ENCODE results near the gene GRAMD1B. TPM values are rescaled to one million over a fixed set of nuclear protein-coding genes. Genes with fewer than 3 reads are reported as not detected.

The GRAMD1B gene
- polyA plus RNA-seq, 2 of the 4 experiments (the other 2 are of a cell fraction) = 55.5 to 108 TPM

DNA sequence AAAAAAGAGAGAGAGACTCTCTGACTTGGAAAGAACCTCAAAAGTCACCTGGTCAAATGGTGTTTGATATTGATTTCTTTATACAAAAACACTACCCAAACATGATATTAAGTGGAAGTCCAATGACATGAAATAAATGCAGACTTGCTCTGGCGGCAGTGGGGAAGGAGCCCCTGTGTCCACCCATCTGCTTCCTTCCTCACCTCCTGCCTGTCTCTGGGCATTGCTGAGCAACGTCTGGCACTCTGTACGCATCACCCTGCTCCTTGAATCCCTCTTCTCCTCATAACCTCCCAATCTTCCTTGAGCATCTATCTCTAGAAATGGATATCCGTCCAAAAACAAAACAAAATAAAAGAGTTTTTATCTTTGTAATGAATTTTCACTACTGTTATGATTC lies 39.9 kb upstream of the GRAMD1B start:
- ChIA-PET POLR2A (no interaction called here), CTCF (interaction anchor here (0.6 kb wide), 2 partner anchors 15 to 17 kb away, joined by 4 read pairs; no protein-coding TSS in a partner anchor)
- H3K27ac ChIP-seq = no peak overlapping the region
- H3K4me1 ChIP-seq = no peaks in the 10 kb centered on the region
- ATAC-seq (no peak), DNase-seq (ENCODE audit: low read depth in 1 of 2, low spot score in 1 of 2) (no peak), FAIRE-seq (no peak)
- TF ChIP-seq KDM1A (IDR thresholded peaks at IDR 0.05; ENCODE audit: low read depth) = no peak
- TF ChIP-seq POLR2AphosphoS2 (conservative IDR thresholded peaks at IDR 0.05; ENCODE audit: low read length) = no peak
- TF ChIP-seq RCOR1 (IDR thresholded peaks at IDR 0.05; ENCODE audit: low read depth, low read length) = no peak
- no peak for TF ChIP-seq FOXS1 (CRISPR knock-in tag; IDR thresholded peaks at IDR 0.05)
- TF ChIP-seq CTCF (IDR thresholded peaks at IDR 0.05) = no peak
- no peak for TF ChIP-seq BHLHE40 (IDR thresholded peaks at IDR 0.05; ENCODE audit: low read depth, low read length)
- TF ChIP-seq EP300 (IDR thresholded peaks at IDR 0.05) = no peak
- TF ChIP-seq CBX8 (IDR thresholded peaks at IDR 0.05) = no peak
- no peak for TF ChIP-seq CHD4 (IDR thresholded peaks at IDR 0.05; ENCODE audit: borderline replicate concordance)
- TF ChIP-seq BCL3 (IDR thresholded peaks at IDR 0.05) = no peak
- no peak for TF ChIP-seq RAD21 (conservative IDR thresholded peaks at IDR 0.05 in 1 of 2, IDR thresholded peaks at IDR 0.05 in 1 of 2)
- no peak for TF ChIP-seq NFE2L2 (conservative IDR thresholded peaks at IDR 0.05; ENCODE audit: low read length)
- H3K4me2 ChIP-seq = no peak overlapping the region
- no peak overlapping the region for H3K4me3 ChIP-seq
- 68% methylated on average over 4 of the region's 4 CpGs for WGBS (ENCODE audit: missing lambda C conversion rate)
- no peaks in the 10 kb centered on the region for H3K9me3 ChIP-seq

- no peak for FAIRE-seq
- Histone ChIP-seq H3K4me3 (no peak overlapping the region), H3K27ac (no peak overlapping the region), H3K4me1 (no peaks in the 10 kb centered on the region), H3K9me3 (no peaks in the 10 kb centered on the region), H3K4me2 (no peak overlapping the region)
- 61% methylated on average over 6 of the region's 6 CpGs for WGBS (ENCODE audit: missing lambda C conversion rate)
- DNase-seq (ENCODE audit: low read depth in 1 of 2, low spot score in 1 of 2) = no peak
- TF ChIP-seq, protein P1, sequence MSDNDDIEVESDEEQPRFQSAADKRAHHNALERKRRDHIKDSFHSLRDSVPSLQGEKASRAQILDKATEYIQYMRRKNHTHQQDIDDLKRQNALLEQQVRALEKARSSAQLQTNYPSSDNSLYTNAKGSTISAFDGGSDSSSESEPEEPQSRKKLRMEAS (IDR thresholded peaks at IDR 0.05) = no peak
- no peak for TF ChIP-seq CBX8 (IDR thresholded peaks at IDR 0.05)
- no peak for TF ChIP-seq BHLHE40 (IDR thresholded peaks at IDR 0.05; ENCODE audit: low read depth, low read length)
- TF ChIP-seq GATA3 (IDR thresholded peaks at IDR 0.05; ENCODE audit: borderline replicate concordance) = no peak
- no peak for TF ChIP-seq TP53 (CRISPR knock-in tag; IDR thresholded peaks at IDR 0.05)
- TF ChIP-seq RNF2 (IDR thresholded peaks at IDR 0.05; ENCODE audit: borderline replicate concordance, low read depth) = no peak
- TF ChIP-seq MYC (IDR thresholded peaks at IDR 0.05; ENCODE audit: borderline replicate concordance, low read length) = no peak
- no peak for TF ChIP-seq KDM1A (IDR thresholded peaks at IDR 0.05; ENCODE audit: low read depth)
- TF ChIP-seq, protein P2, sequence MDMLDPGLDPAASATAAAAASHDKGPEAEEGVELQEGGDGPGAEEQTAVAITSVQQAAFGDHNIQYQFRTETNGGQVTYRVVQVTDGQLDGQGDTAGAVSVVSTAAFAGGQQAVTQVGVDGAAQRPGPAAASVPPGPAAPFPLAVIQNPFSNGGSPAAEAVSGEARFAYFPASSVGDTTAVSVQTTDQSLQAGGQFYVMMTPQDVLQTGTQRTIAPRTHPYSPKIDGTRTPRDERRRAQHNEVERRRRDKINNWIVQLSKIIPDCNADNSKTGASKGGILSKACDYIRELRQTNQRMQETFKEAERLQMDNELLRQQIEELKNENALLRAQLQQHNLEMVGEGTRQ (IDR thresholded peaks at IDR 0.05) = no peak
- TF ChIP-seq EP300 (IDR thresholded peaks at IDR 0.05) = no peak
- no peak for TF ChIP-seq ZSCAN20 (CRISPR knock-in tag; IDR thresholded peaks at IDR 0.05)
- no peak for TF ChIP-seq ZC3H11A (IDR thresholded peaks at IDR 0.05)
- ATAC-seq = no peak
- ChIA-PET POLR2A (no interaction called here), CTCF (interaction anchor here (1.0 kb wide), 2 partner anchors 12 to 119 kb away, joined by 3 read pairs; no protein-coding TSS in a partner anchor)
Observed at GRCh38 chr11:123391646-123392348, 38.3 kb upstream of the GRAMD1B start.
